NCI-H2029 (cell line): ENCODE results near the gene C2orf15.
A peak's percentile ranks its signal among the peaks of the same experiment; 100 is the strongest.
"Not testable (repeated sequence)": the region's sequence is repeated elsewhere in the genome, so short reads cannot be mapped to it uniquely, and the experiment has no call there.

ENCODE experiments used
- DNase-seq: peaks from one replicate; lab custom pipeline; 2025; lab: John Stamatoyannopoulos, UW

C2orf15 gene

GRCh38 chr2:99166218-99166617 is 24.7 kb downstream of the C2orf15 start:
- no peak for DNase-seq

GRCh38 chr2:99169534-99169933 is 28.0 kb downstream of the C2orf15 start:
- no peak for DNase-seq

DNA sequence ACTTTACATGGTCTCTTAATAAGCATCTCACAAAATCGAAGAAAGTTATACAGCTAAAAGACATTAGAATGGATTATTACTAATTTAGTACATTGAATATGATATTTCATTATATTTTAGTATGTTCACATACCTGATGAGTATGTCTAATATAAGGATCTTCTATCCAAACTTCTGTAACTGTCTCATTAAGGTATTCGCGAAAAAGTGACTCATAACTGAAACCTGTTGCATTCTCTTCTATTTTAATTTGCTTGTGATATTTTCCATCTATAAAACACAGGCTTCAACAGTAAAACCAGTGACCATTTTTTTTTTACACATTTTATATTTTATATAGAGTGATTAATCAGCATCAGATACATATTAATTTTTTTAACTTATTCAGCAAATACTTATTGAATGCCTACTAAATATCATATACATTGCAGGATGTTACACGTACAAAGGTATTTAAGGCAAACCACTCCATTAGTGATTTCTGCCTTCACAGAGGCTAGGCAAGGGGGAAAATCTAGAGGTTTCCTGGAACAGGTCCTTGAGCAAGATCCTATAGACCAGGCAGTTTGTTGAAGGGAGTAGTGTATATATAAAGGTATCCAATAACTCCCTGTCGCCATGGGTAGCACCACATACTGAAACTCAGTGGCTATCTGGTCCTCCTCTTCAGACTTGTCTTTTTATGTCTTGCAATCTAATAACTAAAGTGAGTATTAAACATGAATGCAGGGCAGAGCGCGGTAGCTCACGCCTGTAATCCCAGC is 30.1 kb downstream of the C2orf15 start:
- DNase-seq, result no peak

DNA sequence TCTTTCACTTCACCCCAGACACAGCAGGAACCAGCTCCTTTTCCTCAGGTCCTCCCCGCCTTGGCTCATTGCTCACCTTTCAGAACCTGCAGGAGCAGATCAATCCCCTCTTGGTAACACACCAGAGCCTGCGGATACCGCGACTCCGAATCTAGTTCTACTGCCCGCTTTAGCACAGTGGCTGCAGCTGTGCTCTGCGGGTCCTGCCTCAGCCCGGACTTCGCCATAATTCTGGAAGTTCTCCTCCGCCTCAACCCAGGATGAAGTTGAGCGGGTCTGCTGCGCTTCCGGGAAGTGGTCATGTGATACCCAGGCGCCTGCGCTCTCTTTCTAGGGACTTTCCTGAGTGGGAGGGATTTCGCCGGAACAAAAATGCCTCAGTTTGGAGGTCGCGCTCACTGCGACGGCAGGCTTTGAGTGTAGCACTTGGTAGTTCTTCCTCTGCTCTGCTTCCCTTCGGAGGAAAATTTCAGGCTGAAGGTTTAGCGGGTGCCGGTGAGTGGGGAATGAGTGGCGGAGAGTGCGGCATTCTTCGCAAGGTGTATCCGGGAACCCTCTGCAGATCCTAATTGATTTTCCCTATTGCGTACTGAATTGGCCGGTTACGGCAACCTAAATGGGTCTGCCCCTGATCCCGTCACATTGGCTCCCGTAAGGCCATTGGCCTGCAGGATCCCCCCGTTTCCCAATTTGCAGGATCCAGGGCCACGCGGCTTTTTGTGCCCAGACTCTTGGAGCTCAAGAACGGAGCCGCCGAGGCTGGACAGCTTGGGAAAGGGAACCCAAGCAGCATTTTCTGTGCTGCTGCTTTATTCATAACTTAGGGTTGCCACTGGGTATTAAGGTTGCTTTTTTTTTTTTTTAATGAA is 39.5 kb downstream of the C2orf15 start, which contains the start of the genes MITD1 and MRPL30:
TSS of gene MITD1 (minus strand) at position 304 of the 869 bp plus-strand sequence. CDS start at position 227, 77 bp downstream.
TSS of gene MRPL30 (plus strand) at position 430 of the 869 bp plus-strand sequence. CDS start 5,020 bp downstream, outside the sequence.
- peak; percentile 90 for DNase-seq

DNA sequence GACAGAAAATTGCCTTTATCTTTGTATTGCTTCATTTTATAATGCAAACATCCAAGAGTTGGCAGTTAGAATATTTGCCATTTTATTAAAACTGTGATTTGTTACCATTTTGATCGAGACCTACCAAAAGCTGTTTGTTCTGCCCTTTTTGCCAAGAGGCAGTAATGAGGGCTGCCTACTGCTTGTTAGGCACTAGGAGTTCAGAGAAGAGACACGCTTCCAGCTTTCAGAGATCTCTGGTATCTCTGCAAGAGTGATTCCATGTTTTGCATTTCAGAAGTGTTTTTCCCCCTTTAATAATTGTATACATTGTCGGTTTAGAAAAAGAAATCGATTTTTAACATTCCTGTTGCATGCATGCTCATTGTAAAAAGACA is 40.1 kb downstream of the C2orf15 start:
- no peak for DNase-seq

DNA sequence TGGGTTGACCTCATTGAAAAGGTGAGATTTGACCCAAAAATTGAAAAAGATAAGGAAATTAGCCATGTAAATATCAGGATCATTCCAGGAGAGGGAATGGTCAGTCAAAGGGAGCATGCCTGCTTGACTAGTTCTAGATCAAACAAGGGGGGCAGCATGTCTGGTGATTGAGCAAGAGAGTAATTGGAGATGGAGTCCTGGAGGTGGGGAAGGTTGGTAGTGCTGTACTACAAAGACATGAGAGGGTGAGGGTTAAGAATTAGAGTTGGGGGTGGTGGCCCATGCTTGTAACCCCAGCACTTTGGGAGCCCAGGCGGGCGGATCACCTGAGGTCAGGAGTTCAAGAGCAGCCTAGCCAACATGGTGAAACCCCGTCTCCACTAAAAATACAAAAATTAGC is 41.5 kb downstream of the C2orf15 start:
- no peak for DNase-seq

GRCh38 chr2:99184811-99185210 is 43.3 kb downstream of the C2orf15 start:
- DNase-seq, result no peak

DNA sequence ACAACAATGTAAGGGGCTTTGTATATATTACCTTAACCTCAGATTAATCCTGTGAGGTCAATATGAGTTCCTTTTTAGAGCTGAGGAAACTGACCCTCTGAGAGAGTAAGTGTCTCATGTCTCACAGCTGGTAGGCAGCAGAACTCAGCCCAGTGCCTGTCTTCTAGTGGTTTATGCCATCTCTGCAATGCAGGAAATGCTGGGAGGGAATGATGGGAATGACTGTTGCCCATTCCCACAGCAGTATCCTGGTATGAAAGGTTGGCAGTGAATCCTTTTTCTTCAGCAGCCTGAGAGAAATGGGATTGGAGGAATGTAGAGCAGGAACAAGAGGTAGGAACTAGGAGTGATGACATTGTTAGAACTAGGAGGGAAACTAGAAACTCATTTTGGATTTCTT is 45.5 kb downstream of the C2orf15 start:
- DNase-seq, result no peak

DNA sequence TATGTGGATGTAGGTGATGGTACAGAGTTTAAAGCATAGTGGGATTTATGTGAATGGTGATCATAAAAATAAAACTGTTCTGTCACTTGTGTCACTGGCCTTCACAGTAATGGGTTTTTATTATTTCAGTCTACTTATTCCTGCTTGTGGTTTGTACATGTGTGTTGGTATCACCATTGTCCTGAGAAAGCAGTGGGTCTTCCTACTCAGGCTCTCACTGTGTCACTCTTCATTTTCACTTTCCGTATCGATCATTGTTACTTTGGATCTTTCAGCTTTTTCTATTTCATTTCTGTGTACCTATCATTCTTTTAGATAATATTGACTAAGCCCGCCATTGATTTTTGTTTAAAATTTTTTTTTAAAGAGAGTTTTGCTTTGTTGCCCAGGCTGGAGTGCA is 46.9 kb downstream of the C2orf15 start:
- no peak for DNase-seq

DNA sequence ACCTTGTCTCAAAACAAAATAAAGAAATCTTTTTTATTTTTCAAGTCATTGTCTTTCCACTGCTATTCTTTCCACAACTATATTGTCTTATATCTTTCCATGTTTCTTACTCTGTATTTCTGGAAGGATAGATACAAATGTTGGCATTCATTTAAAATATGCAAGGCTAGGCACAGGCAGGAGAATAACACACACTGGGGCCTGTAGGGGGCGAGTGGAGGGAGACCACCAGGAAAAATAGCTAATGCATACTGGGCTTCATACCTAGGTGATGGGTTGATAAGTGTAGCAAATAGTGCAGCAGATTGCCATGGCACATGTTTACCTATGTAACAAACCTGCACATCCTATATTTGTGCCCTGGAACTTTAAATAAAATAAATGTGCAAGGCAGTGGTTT is 49.0 kb downstream of the C2orf15 start:
- no peak for DNase-seq

DNA sequence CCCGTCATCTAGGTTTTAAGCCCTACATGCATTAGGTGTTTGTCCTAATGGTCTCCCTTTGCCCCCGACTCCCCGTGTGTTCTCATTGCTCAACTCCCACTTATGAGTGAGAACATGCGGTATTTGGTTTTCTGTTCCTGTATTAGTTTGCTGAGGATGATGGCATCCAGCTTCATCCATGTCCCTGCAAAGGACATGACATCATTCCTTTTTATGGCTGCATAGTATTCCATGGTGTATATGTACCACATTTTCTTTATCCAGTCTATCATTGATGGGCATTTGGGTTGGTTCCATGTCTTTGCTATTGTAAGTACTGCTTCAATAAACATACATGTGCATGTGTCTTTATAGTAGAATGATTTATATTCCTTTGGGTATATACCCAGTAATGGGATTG is 50.9 kb downstream of the C2orf15 start:
- not testable (repeated sequence) for DNase-seq

DNA sequence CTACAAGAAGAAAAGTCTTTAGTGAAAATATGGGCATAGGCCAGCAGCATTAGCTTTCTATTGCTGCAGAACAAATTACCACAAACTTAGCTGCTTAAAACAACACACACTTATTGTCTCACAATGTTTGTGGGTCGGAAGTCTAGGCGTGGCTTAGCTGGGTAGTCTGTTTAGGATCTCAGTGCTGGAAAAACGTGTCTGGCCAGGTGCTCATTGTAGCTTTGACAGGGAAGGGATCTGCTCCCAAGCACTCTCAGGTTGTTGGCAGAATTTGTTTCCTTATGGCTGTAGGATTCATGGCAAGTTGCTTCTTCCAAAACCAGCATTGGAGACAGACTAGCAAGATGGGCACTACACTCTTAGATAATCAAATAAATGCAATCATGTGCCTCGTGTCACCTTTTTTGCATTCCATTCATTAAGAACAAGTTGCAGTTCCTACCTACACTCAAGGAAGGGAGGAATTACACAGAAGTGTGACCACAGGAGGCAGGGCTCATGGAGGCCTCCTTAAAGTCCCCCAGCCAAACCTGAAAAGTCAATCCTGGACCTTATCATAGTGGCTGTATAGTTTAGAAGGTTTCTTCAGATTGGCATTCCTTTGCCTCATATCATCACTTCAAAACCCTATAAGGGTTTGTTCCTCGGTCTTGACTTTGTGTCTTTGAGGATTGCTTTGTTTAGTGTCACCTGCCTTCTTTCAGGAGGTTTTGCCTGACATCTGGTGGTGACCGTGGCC is 56.8 kb downstream of the C2orf15 start:
- peak; percentile 18 for DNase-seq

- no peak for DNase-seq
Observed at GRCh38 chr2:99200076-99200800, 58.7 kb downstream of the C2orf15 start.
